HG02870 (cell line): ENCODE data around the gene DRC3.

Source experiments
- ATAC-seq: cut with Tn5 transposase; IDR thresholded peaks from one replicate; pipeline ENCODE4 v1.9.1; 2021; ENCODE audit warnings: mild to moderate bottlenecking, moderate library complexity; ENCODE audit not compliant: unreplicated experiment

DRC3 gene

DNA sequence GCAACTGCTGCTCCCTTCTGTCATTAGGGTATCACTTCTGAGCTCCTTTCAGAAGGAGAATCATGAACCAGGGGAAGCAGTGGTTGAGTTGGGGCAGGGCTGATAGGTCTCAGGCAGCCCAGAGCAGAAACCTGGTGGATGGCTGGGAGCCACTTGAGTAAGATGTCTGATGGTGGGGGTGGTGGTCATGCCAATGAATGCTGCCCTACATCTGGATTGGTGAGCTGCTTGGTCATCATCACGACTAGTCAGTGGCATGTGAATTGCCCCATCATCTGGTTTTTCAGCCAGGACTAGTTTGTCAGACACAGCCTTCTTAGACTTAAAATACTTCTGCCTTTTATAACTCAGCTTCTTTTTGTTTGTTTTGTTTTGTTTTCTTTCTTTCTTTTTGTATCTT is 69.1 kb downstream of the DRC3 start:
- no peak for ATAC-seq

DNA sequence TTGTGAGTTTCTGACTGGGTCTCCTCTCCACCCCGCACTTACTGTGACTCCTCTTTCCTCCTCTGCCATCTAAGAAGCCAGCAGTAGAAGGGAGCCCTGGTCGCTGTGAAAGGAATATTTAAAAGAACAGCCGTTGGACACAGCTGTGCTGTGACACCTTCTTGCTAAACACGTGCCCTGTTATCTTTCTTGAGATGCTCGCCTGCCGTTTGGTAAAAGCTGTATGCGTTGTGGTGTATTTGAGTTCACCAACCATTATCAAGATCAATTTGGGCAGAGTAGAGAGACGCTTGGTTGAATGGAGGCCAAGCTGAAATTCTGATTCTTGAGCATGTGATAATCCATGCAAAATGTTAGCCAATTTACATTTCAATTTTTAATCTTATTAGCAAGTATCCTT is 70.3 kb downstream of the DRC3 start:
- no peak for ATAC-seq

DNA sequence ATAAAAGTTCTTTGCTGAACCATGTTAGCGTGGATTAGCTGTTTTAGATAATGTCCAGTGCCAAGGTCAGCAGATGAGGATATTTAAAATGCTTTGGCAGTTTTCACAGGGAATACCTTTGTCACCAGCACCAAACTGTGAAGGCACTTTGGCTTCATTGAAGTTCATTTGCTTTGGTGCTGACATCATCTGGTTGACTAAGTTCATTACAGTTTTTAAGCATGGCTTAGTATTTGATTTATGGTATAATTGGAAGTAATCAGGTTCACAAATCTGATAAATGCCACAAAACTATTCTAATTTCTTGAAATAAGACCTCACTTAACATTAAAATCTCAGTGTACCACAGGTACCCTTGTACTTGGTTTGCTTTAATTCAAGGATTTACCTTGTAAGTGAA is 70.8 kb downstream of the DRC3 start:
- ATAC-seq: no peak

DNA sequence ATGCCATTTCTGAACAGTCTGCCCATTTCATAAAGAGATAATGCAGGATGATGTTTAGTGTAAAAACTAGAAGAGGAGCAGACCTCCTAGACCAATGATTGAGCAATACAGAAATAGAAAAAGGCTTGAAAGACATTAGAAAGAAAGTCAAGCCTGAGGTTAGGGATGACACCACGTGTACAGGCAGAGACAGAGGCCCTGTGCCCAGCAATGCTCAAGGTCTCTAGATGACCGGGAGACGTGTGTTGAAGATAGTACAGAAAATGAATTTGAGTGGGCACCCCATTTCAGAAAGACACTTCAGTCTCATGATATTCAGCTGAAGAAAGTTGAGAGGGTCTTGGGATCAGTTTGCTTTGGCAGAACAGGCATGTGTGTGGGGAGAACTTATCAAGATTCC is 71.9 kb downstream of the DRC3 start:
- no peak for ATAC-seq

DNA sequence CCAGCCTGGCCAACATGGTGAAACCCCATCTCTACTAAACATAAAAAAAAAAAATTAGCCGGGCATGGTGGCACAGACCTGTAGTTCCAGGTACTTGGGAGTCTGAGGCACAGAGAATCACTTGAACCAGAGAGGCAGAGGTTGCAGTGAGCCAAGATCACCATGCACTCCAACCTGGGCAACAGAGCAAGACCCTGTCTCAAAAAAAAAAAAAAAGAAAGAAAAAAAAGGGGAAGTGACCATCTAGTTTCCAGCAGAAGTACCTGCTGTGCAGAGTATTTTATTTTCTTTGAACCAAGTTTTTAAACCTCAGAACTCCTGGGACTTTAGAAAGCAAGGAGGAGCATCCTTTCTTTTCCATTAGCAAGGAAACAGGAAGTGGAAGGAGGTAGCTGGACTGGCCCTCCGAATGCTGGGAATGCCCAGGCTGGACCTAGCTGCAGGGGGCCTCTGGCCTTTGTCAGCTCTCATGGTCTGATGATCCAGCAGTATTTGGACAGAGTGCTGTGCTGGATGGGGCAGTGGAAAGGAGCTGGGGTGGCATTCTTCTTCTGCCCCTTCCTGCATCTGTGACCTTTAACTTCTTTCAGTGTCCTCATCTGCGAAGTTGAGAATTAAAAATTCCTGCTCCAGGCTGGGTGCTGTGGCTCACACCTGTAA is 73.2 kb downstream of the DRC3 start:
- no peak for ATAC-seq

DNA sequence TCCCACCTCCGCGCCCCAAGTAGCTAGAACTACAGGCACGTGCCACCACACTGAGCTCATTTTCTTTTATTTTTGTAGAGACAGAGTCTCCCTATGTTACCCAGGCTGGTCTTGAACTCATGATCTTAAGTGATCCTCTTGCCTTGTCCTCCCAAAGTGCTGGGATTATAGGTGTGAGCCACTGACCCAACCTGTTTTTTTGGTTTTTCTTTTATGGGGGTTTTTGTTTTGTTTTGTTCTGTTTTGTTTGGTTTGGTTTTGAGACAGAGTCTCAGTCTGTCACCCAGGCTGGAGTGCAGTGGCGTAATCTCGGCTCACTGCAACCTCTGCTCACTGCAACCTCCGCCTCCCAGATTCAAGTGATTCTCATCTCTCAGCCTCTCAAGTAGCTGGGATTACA is 82.9 kb downstream of the DRC3 start:
- no peak for ATAC-seq

DNA sequence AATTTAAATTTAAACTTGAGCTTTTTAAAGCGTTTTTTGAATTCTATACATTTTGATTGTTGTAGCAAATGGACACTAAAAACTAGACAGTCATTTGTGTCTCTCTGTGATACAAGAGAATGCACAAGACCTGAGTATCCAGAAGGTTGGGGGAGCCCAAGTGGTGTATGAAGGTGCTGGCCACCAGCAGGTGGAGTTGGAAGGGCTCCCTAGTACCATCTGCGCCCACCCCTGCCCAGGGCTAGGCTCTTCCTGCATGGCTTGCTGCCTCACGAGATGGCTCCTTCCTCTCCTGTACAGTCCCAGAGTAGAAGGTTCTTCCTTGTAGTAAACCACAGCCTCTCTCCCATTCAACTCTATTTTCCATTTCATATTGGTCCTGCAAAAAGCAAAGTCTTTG is 83.6 kb downstream of the DRC3 start:
- no peak for ATAC-seq

DNA sequence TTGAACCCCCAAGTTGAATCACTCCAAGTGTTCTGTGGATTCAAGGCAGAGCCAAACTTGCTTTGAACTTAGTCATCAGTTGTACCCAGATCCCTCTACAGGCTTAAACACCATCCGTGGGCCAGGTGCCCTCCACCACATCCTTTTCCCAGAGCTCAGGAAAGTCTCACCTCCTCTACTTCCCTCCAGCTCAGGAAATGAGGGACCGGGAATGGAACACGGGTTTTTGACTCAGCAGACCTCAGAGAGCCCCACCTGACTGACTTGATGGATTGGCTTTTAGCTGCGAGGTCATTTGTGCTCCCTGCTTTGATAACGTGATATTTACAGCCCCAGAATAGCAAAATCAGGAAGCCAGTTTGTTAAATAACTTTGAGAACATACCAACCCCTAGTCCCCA is 86.6 kb downstream of the DRC3 start:
- ATAC-seq: no peak

DNA sequence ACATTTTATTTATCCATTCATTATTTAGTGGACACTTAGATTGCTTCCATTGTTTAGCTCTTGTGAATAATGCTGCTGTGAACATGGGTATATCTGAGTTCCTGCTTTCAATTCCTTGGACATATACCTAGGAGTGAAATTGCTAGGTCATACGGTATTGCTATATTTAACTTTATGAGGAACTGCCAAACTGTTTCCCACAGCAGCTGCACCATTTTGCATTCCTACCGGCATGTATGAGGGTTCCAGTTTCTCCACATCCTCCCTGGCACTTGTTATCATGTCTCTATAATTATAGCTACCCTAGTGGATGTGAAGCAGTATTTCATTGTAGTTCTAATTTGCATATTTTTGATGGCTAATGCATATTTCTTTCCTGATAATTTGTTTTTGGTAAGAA is 91.4 kb downstream of the DRC3 start:
- ATAC-seq: no peak

DNA sequence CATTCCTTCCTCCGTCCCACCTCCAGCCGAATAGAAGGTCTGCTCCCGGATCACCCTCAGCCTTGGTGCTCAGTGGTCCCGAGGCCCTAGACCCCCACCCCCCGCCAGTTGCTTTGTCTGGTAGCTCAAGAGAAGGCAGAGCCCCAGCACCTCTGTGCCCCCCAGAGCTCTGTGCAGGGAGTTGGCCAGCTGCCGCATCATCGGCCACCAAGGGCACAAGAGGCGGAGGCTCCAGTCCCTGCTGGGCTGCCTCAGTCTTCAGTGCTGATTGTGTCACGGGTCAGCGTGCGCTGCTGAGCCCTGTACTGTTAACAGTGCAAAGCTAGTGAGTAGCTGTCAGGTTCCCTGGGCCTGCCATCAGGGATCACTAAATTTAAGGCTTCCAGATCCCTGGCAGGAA is 92.9 kb downstream of the DRC3 start:
- ATAC-seq: no peak
